ENCODE data around the gene STK33. TPM values are rescaled to one million over a fixed set of nuclear protein-coding genes. Genes with fewer than 3 reads are reported as not detected.

The STK33 gene
- total RNA-seq, 1 experiment from 2014 or later: 19.5 TPM

DNA sequence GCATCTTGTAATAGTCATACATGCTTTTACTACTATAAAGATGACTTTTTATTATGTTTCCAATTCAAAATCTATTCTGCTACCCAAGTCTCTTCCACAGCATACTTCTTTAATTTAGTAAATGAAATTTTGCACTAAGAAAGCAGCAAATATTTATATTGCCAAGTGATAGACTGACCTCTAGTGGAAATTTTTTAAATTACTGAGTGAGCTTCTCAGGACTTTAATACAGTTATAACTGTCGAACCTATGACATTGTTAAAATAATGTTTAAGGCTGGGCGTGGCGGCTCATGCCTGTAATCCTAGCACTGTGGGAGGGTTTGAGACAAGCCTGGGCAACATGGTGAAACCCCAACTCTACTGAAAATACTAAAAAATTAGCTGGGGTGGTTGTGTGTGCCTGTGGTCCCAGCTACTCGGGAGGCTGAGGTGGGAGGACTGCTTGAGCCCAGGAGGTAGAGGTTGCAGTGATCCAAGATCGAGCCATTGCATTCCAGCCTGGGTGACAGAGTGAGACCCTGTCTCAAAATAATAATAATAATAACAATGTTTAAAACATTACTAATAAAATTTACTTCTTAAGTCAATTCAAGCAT is 27.3 kb downstream of the STK33 start:
- H3K23me2 ChIP-seq (ENCODE audit: insufficient read length, low read depth, low read length, poor library complexity, severe bottlenecking): no peaks in the 10 kb centered on the region
- no CpG with 5 or more reads among the region's 5 CpGs for WGBS (ENCODE audit: extremely low coverage, insufficient read length, low lambda C conversion rate)
- H2BK120ac ChIP-seq (ENCODE audit: low read depth, low read length, poor library complexity, severe bottlenecking): no peak overlapping the region
- no peak overlapping the region for H4K91ac ChIP-seq (ENCODE audit: insufficient read length, low read depth, low read length)
- H4K20me1 ChIP-seq (ENCODE audit: control insufficient read depth, insufficient read depth, insufficient read length): no peaks in the 10 kb centered on the region
- no peak overlapping the region for H3K4me3 Mint-ChIP-seq
- no peak overlapping the region for H3K18ac ChIP-seq (ENCODE audit: insufficient read length, low read depth, low read length)
- H3K27ac Mint-ChIP-seq: no peak overlapping the region
- no peaks in the 10 kb centered on the region for H3K79me2 ChIP-seq (ENCODE audit: insufficient read depth, low read length)
- peaks cover 6 to 7% of the 10 kb centered on the region in 2 experiments; a peak in 3 of 5 replicates for H3K9me3 Mint-ChIP-seq
- no peak overlapping the region for H2AFZ ChIP-seq (ENCODE audit: low read length)
- H2AK5ac ChIP-seq (ENCODE audit: insufficient read length, low read length): no peak overlapping the region
- H2BK12ac ChIP-seq (ENCODE audit: insufficient read length, low read depth, low read length): no peak overlapping the region
- H3K9me3 ChIP-seq (ENCODE audit: control insufficient read depth, low read depth, low read length): no peaks in the 10 kb centered on the region
- no peaks in the 10 kb centered on the region for H3K4me1 ChIP-seq (ENCODE audit: insufficient read depth, low read length)
- no peak overlapping the region for H2BK15ac ChIP-seq (ENCODE audit: low read depth, low read length)
- H4K8ac ChIP-seq (replicated peaks; ENCODE audit: insufficient read length, low read depth, low read length): no peak overlapping the region
- H3K36me3 Mint-ChIP-seq (ENCODE audit: insufficient read depth in 1 of 3, low read depth in 3 of 3): peaks cover 1 to 6% (median 6%) of the 10 kb centered on the region in 3 experiments; a peak in 2 of 7 replicates
- no peak overlapping the region for H2BK20ac ChIP-seq (ENCODE audit: low read depth, low read length, poor library complexity, severe bottlenecking)
- H3K4me1 Mint-ChIP-seq: no peaks in the 10 kb centered on the region
- H3K27me3 ChIP-seq (ENCODE audit: insufficient read depth, low read length): no peaks in the 10 kb centered on the region
- H4K5ac ChIP-seq (ENCODE audit: insufficient read length, low read depth, low read length): no peak overlapping the region
- H3K4me2 ChIP-seq (ENCODE audit: insufficient read depth, insufficient read length, low read length): no peak overlapping the region
- H3K14ac ChIP-seq (ENCODE audit: insufficient read depth, low read length): no peak overlapping the region
- no peak overlapping the region for H3K27ac ChIP-seq (ENCODE audit: insufficient read length, low read depth, low read length)
- H3K23ac ChIP-seq (ENCODE audit: insufficient read length, low read depth, low read length): no peak overlapping the region
- H3K79me1 ChIP-seq (ENCODE audit: insufficient read depth, low read depth, low read length, poor library complexity, severe bottlenecking): no peaks in the 10 kb centered on the region
- DNase-seq: no peak
- H3T11ph ChIP-seq (ENCODE audit: low read length): no peak overlapping the region
- H3K56ac ChIP-seq (ENCODE audit: insufficient read length, low read depth, low read length): no peak overlapping the region
- H3K27me3 Mint-ChIP-seq (ENCODE audit: low read depth): no peaks in the 10 kb centered on the region
- TF ChIP-seq, protein P1, sequence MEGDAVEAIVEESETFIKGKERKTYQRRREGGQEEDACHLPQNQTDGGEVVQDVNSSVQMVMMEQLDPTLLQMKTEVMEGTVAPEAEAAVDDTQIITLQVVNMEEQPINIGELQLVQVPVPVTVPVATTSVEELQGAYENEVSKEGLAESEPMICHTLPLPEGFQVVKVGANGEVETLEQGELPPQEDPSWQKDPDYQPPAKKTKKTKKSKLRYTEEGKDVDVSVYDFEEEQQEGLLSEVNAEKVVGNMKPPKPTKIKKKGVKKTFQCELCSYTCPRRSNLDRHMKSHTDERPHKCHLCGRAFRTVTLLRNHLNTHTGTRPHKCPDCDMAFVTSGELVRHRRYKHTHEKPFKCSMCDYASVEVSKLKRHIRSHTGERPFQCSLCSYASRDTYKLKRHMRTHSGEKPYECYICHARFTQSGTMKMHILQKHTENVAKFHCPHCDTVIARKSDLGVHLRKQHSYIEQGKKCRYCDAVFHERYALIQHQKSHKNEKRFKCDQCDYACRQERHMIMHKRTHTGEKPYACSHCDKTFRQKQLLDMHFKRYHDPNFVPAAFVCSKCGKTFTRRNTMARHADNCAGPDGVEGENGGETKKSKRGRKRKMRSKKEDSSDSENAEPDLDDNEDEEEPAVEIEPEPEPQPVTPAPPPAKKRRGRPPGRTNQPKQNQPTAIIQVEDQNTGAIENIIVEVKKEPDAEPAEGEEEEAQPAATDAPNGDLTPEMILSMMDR (conservative IDR thresholded peaks at IDR 0.05): peak; percentile 81
- H3K9ac ChIP-seq (ENCODE audit: extremely low read depth, insufficient read length, low read length): no peak overlapping the region
- no peak overlapping the region for H3K4ac ChIP-seq (ENCODE audit: low read depth, low read length)
- H2BK5ac ChIP-seq (ENCODE audit: insufficient read length, low read length): no peak overlapping the region

Data from H9 (cell line).